Ovary (tissue), 9 donors: Measurements from ENCODE around the gene POLE4. TPM values are rescaled to one million over a fixed set of nuclear protein-coding genes. Genes with fewer than 3 reads are reported as not detected.

Experiments used
- DNase-seq, 5 donors: peaks; one replicate each; pipeline ENCODE4 v3.0.0-alpha.2; 2019 to 2020
- H3K27ac ChIP-seq, 2 donors: fragments of 200-600 bp; one replicate each; pipeline versions ENCODE4 v1.5.1 to v1.8.0; 2019 to 2022
- H3K27me3 ChIP-seq: fragments of 200-600 bp; one replicate; pipeline ENCODE4 v1.8.0; 2022
- H3K36me3 ChIP-seq: fragments of 200-600 bp; sonication (generic); one replicate; pipeline ENCODE4 v1.5.1; 2019
- H3K4me1 ChIP-seq: one replicate; pipeline ENCODE4 v1.8.1; 2013; ENCODE audit warnings: mild to moderate bottlenecking, moderate library complexity; ENCODE audit not compliant: insufficient read depth
- H3K4me3 ChIP-seq: fragments of 200-600 bp; sonication (generic); one replicate; pipeline ENCODE4 v1.5.1; 2017
- H3K9me3 ChIP-seq, 2 donors: fragments of 200-600 bp in 1 of 2; sonication (generic) in 1 of 2; one replicate each; pipeline versions ENCODE4 v1.5.1 to v1.8.1; 2013 to 2019; ENCODE audit warnings: mild to moderate bottlenecking in 1 of 2, moderate library complexity in 1 of 2
- CTCF ChIP-seq, 3 donors: fragments of 450-650 bp in 2 of 3; fragments of 200-600 bp in 1 of 3; IDR thresholded peaks; one replicate each; pipeline versions ENCODE4 v1.5.1 to v1.8.0; 2016 to 2022; ENCODE audit warnings: antibody characterized with exemption in 3 of 3, mild to moderate bottlenecking in 1 of 3
- EP300 ChIP-seq: sonication (generic); formaldehyde crosslinking; IDR thresholded peaks from one replicate; pipeline ENCODE4 v1.6.1; 2017; ENCODE audit warnings: antibody characterized with exemption
- POLR2A ChIP-seq: fragments of 450-650 bp; IDR thresholded peaks from one replicate; pipeline ENCODE4 v1.6.1; 2017; ENCODE audit warnings: antibody characterized with exemption, mild to moderate bottlenecking, moderate library complexity
- WGBS, 3 donors: extraction: QIAGEN DNeasy Blood & Tissue Kit in 1 of 3; methylation state at CpG; one replicate each; pipeline versions ENCODE4 v1.1.5 to v1.1.7; 2013 to 2017; 5-methylcytosine and 5-hydroxymethylcytosine counted together
- intact Hi-C, 4 donors: fragments of 100-400 bp; cut with DNase I; formaldehyde crosslinking; loops; one replicate each; pipeline versions ENCODE4 v1.11.0 to v1.15.1; 2022 to 2023
- polyA plus RNA-seq, 2 donors: library from polyadenylated mRNA; stranded (reverse); fragments of 200-250 nt in 1 of 2; fragments of 350-450 nt in 1 of 2; fragmentation: Illumina TruSeq in 1 of 2; extraction: RNeasy Lipid Tissue Mini Kit (QIAGEN cat#74804) in 1 of 2; gene quantifications; one replicate each; pipeline ENCODE4 v1.2.3, GENCODE V29; 2013 to 2014
- total RNA-seq, 7 donors: library from RNA; depleted of rRNA in 2 of 7; stranded (reverse); fragments of >200 nt in 2 of 7; fragmentation: NEBNext Ultra II Directional in 3 of 7; extraction: Animal tissue kit (Norgen Biotek cat#: 25700) in 3 of 7; gene quantifications; one replicate each; pipeline versions ENCODE4 v1.1.0 to v1.2.4, GENCODE V29; 2016 to 2023
- donor health status: DM: no; HTN: no; CAD: no; lungs with moderate emphysema.
- donor health status: DM: no; HTN: no; CAD: no.
- donor health status: Bipolar disorder and iron deficiency.
- donor health status: DM: yes; HTN: yes; CAD: no.
- donor health status: DM: no; HTN: no; CAD: no.
- donor health status: DM: yes; HTN: yes; CAD: no.

Gene POLE4
- total and polyA plus RNA-seq, 9 donors = 30.3 to 77.1 (median 47.5) TPM

- Histone ChIP-seq H3K36me3 (no peaks in the 10 kb centered on the region), H3K4me3 (no peak overlapping the region), H3K27me3 (no peaks in the 10 kb centered on the region), H3K27ac (no peak overlapping the region), H3K4me1 (no peaks in the 10 kb centered on the region), H3K9me3 (no peaks in the 10 kb centered on the region)
- intact Hi-C loops = no loop called here
- TF ChIP-seq CTCF (IDR thresholded peaks at IDR 0.05) = no peak
- no peak for TF ChIP-seq EP300
- TF ChIP-seq POLR2A = no peak
- no peak for DNase-seq
- 85 to 97% (median 94%) methylated on average over 1 of the region's 1 CpG for WGBS, 3 donors
Observed at GRCh38 chr2:75010571-75010970, 52.1 kb downstream of the POLE4 start.

- H3K36me3 ChIP-seq = no peaks in the 10 kb centered on the region
- H3K9me3 ChIP-seq = no peaks in the 10 kb centered on the region
- no peaks in the 10 kb centered on the region for H3K4me1 ChIP-seq
- no peak for TF ChIP-seq EP300
- no peak for TF ChIP-seq POLR2A
- no peak for TF ChIP-seq CTCF (IDR thresholded peaks at IDR 0.05)
- H3K4me3 ChIP-seq = no peak overlapping the region
- intact Hi-C loops = no loop called here
- DNase-seq = no peak
- H3K27ac ChIP-seq = no peak overlapping the region
- no peaks in the 10 kb centered on the region for H3K27me3 ChIP-seq
- WGBS, 3 donors = 73 to 85% (median 78%) methylated on average over 8 of the region's 8 CpGs
Observed at GRCh38 chr2:75012080-75012479, 53.6 kb downstream of the POLE4 start.

- intact Hi-C loops = no loop called here
- Histone ChIP-seq H3K4me1 (no peaks in the 10 kb centered on the region), H3K4me3 (no peak overlapping the region), H3K9me3 (no peaks in the 10 kb centered on the region), H3K27me3 (no peaks in the 10 kb centered on the region), H3K27ac (no peak overlapping the region), H3K36me3 (no peaks in the 10 kb centered on the region)
- 86 to 92% (median 86%) methylated on average over 2 of the region's 2 CpGs for WGBS, 3 donors
- DNase-seq = no peak
- TF ChIP-seq CTCF (IDR thresholded peaks at IDR 0.05) (no peak), POLR2A (no peak), EP300 (no peak)
Observed at GRCh38 chr2:75018162-75018561, 59.7 kb downstream of the POLE4 start.

Other genes with a start within 250 kb of the POLE4 start
- gene HK2, start 124.5 kb upstream of the POLE4 start, total RNA-seq = 10 to 100 TPM; 11.8 to 39.4 (median 28.9) TPM
- 10 to 100 TPM; 19.0 to 46.7 TPM for gene HK2, start 124.5 kb upstream of the POLE4 start, polyA plus RNA-seq
- 1 to 10 TPM in 3 of 7 donors, under 1 TPM in 4; 0.43 to 2.8 (median 0.95) TPM for gene TACR1, start 240.9 kb downstream of the POLE4 start, total RNA-seq
- gene TACR1, start 240.9 kb downstream of the POLE4 start, polyA plus RNA-seq = 1 to 10 TPM; 1.3 to 4.4 TPM